GM12873 (cell line): ENCODE results near the gene LDHA.

Experiments used
- TF ChIP-seq, protein P1 (sequence below): IDR thresholded peaks from 2 replicates; pipeline ENCODE4 v1.5.1; 2012; ENCODE audit warnings: low read depth, mild to moderate bottlenecking, moderate library complexity, low read length, control low read depth; ENCODE audit not compliant: insufficient read depth; ENCODE audit errors: missing control alignments

The LDHA gene

DNA sequence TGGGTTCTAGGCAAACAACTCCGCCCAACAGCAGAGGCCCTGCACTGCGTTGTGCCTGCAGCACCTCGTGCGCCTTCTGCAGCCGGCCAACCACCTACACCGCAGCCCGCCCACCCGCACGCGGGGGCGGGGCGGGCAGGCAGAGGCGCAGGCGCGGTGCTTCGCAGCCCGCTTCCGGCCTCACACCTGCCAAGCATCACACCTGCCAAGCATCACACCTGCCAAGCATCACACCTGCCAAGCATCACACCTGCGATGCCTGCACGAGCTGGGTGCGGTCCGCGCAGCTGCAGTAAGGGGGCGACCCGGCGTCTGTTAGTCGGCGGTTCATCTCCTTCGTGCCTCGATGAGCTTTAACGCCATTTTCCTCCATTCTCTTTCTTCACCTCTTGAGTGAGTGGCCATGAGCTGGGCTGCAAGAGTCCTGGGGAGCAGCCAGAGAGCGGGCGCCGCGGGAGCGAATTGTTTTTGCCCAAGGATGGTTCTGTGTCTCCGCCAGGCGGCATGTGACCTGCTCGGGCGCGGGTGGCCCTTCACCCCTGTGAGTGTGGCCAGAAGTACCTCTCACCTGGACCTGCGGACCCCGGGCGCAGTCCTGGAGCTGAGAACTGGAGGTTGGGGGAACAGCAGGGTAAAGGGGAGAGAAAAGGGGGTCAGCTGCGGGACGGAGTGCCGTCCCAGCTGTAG, 61.5 kb downstream of the LDHA start, which contains the start of gene LDHAL6A:
LDHAL6A (plus strand) TSS at position 171 of the 687 bp plus-strand sequence. CDS start 825 bp downstream, outside the sequence.
- TF ChIP-seq, protein P1, sequence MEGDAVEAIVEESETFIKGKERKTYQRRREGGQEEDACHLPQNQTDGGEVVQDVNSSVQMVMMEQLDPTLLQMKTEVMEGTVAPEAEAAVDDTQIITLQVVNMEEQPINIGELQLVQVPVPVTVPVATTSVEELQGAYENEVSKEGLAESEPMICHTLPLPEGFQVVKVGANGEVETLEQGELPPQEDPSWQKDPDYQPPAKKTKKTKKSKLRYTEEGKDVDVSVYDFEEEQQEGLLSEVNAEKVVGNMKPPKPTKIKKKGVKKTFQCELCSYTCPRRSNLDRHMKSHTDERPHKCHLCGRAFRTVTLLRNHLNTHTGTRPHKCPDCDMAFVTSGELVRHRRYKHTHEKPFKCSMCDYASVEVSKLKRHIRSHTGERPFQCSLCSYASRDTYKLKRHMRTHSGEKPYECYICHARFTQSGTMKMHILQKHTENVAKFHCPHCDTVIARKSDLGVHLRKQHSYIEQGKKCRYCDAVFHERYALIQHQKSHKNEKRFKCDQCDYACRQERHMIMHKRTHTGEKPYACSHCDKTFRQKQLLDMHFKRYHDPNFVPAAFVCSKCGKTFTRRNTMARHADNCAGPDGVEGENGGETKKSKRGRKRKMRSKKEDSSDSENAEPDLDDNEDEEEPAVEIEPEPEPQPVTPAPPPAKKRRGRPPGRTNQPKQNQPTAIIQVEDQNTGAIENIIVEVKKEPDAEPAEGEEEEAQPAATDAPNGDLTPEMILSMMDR, result no peak

DNA sequence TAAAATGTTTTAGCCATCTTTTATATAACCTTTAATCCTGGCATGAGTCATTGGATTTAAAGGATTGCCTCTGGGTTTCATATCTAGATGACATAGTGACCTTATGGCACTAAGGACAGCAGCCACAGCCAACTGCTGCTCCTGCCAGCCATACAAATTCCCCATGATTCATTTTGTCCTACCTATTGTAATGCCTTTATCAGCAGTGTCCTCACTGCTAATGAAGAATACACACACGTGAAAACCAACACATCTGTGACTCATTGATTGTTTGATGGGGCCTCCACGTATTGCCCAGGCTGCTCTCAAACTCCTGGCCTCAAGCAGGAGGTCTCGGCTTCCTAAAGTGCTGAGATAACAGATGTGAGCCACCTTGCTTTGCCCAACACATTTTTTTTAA, 63.1 kb downstream of the LDHA start:
- TF ChIP-seq, protein P1, result no peak
